SU-DHL-6 (cell line): ENCODE results near the gene C2orf49.

Experiments used
- H2AFZ ChIP-seq: fragments of 200-600 bp; sonication (generic); 2 replicates; pipeline ENCODE4 v1.6.1; 2014; ENCODE audit warnings: low read depth, mild to moderate bottlenecking, moderate library complexity, mixed read lengths, antibody characterized with exemption, low read length; ENCODE audit not compliant: severe bottlenecking
- H3F3A ChIP-seq: fragments of 200-600 bp; shearing (Covaris generic); 2 replicates; pipeline ENCODE4 v1.6.0; 2016; ENCODE audit warnings: antibody characterized with exemption, mild to moderate bottlenecking; ENCODE audit not compliant: insufficient read depth
- H3K27ac ChIP-seq: fragments of 200-600 bp; sonication (generic); 2 replicates; pipeline ENCODE4 v1.5.1; 2016; ENCODE audit warnings: low read depth, mild to moderate bottlenecking, low read length, moderate library complexity, mixed read lengths
- H3K27me3 ChIP-seq: fragments of 200-600 bp; sonication (generic), shearing (Covaris generic); 2 replicates; pipeline ENCODE4 v1.6.0; 2014; ENCODE audit warnings: mild to moderate bottlenecking, low read length
- H3K36me3 ChIP-seq: fragments of 200-600 bp; sonication (generic); 2 replicates; pipeline ENCODE4 v1.6.1; 2014; ENCODE audit warnings: mild to moderate bottlenecking, low read length, mixed read lengths
- H3K4me2 ChIP-seq: fragments of 300-600, 200-600 bp; shearing (Covaris generic), sonication (generic); 2 replicates; pipeline ENCODE4 v1.6.0; 2014; ENCODE audit warnings: low read length, low read depth, mild to moderate bottlenecking; ENCODE audit not compliant: poor library complexity, severe bottlenecking
- H3K4me3 ChIP-seq: fragments of 200-600 bp; sonication (generic); 2 replicates; pipeline ENCODE4 v1.5.1; 2014; ENCODE audit warnings: antibody characterized with exemption, low read length, mild to moderate bottlenecking, mixed read lengths; ENCODE audit not compliant: insufficient read depth, poor library complexity, severe bottlenecking
- H3K79me2 ChIP-seq: fragments of 200-600 bp; sonication (generic); 2 replicates; pipeline ENCODE4 v1.6.1; 2014; ENCODE audit warnings: mild to moderate bottlenecking, low read length, moderate library complexity; ENCODE audit not compliant: insufficient read depth
- H3K9ac ChIP-seq: fragments of 200-600 bp; sonication (generic); 2 replicates; pipeline ENCODE4 v1.7.0; 2014; ENCODE audit warnings: mild to moderate bottlenecking, low read length
- H3K9me2 ChIP-seq: fragments of 200-600 bp; sonication (generic); replicated peaks from 2 replicates; pipeline ENCODE4 v1.6.1; 2014; ENCODE audit warnings: low read length; ENCODE audit not compliant: insufficient read depth
- H3K9me3 ChIP-seq: fragments of 200-600 bp; sonication (generic); 2 replicates; pipeline ENCODE4 v1.6.1; 2014; ENCODE audit warnings: low read length, mixed read lengths; ENCODE audit not compliant: insufficient read depth
- H4K20me1 ChIP-seq: fragments of 200-600 bp; sonication (generic); 2 replicates; pipeline ENCODE4 v1.6.1; 2014; ENCODE audit warnings: low read depth, mild to moderate bottlenecking, antibody characterized with exemption, low read length, moderate library complexity, mixed read lengths
- CTCF ChIP-seq: fragments of 200-600 bp; sonication (generic); IDR thresholded peaks from one replicate; pipeline ENCODE4 v1.5.1; 2017; ENCODE audit warnings: antibody characterized with exemption, mild to moderate bottlenecking, low read length, moderate library complexity; ENCODE audit not compliant: insufficient read depth, poor library complexity, severe bottlenecking
- EZH2phosphoT487 ChIP-seq: fragments of 200-600 bp; sonication (generic), shearing (Covaris generic); conservative IDR thresholded peaks from 2 replicates; pipeline ENCODE4 v1.6.1; 2018; ENCODE audit warnings: mild to moderate bottlenecking, antibody characterized with exemption, low read length, moderate library complexity, mixed read lengths

Gene C2orf49

DNA sequence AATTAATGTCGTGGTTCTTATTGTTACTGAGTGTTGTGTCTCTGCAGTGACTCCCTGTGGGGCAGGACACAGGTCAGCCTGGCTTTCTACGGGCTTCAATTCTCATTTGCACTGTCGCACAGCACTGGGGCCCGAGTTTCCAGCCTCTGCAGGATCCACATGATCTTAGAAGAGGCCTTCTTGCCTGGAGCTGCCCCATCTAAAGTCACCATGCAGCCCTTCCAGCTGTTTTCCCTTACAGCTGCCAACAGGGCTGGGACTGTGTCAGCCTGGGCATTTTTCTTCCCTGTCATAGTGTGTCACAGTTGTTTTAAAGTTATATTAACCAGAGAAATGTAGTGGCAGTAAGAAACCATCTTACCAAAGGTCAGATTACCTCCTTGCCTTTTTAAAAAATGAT is 34.5 kb downstream of the C2orf49 start:
- Histone ChIP-seq H3K4me3 (no peak overlapping the region), H3K4me2 (no peak overlapping the region), H3K9me3 (no peaks in the 10 kb centered on the region), H3F3A (no peaks in the 10 kb centered on the region), H3K36me3 (no peaks in the 10 kb centered on the region), H3K9me2 (no peaks in the 10 kb centered on the region), H4K20me1 (no peaks in the 10 kb centered on the region), H3K27me3 (no peaks in the 10 kb centered on the region), H3K9ac (no peak overlapping the region), H3K27ac (no peak overlapping the region), H2AFZ (no peak overlapping the region), H3K79me2 (no peaks in the 10 kb centered on the region)
- TF ChIP-seq EZH2phosphoT487 (no peak), CTCF (no peak)

DNA sequence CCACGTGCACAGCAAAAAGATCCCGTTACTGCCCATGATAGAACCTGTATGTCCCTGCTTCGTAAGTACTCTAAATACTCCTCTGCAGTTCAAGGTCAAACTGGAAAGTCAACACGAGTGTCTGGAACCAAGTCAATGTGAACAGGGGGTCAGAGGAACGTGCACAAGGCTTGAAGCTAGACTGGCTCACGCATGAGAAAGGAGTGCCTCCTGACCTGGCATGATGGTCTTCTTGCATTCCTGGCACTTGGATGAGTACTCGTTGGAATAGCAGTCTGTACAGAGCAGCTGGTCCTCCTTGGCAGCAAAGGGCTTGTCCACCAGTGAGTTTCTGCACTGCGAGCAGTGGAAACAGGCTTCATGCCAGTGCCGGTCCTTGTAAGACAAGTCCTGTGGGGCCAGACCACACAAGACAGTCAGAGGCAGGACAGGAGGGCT is 36.0 kb downstream of the C2orf49 start:
- Histone ChIP-seq H3F3A (no peaks in the 10 kb centered on the region), H3K4me3 (no peak overlapping the region), H3K9ac (no peak overlapping the region), H3K4me2 (no peak overlapping the region), H2AFZ (no peak overlapping the region), H3K9me3 (no peaks in the 10 kb centered on the region), H3K9me2 (no peaks in the 10 kb centered on the region), H3K79me2 (no peaks in the 10 kb centered on the region), H3K27ac (no peak overlapping the region), H3K36me3 (no peaks in the 10 kb centered on the region), H3K27me3 (no peaks in the 10 kb centered on the region), H4K20me1 (no peaks in the 10 kb centered on the region)
- no peak for TF ChIP-seq EZH2phosphoT487
- no peak for TF ChIP-seq CTCF

DNA sequence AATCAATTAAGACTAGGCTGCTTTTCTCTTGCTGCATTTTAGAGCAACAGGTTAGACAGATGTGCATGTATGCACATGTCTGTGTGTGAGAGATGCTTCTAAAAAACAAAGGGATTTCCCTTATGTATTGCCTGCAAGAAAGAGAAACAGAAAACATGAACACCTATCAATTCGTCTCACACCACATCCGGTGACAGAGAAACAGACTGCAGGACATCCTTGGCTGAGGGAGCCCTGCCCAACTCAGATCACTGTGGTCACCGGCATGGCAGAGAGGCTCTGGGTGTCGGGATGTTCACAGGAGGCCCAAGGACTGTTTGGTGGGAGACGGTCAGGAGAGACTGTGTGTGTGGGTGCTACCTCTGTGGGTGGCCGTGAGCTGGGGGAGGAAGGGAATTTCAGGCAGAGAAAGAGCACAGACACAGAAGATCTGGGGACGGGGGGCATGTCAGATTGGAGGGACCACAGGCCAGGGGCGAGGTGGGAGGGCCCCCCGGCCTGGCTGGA is 36.6 kb downstream of the C2orf49 start:
- Histone ChIP-seq H3K4me3 (no peak overlapping the region), H3K4me2 (no peak overlapping the region), H3K9me2 (no peaks in the 10 kb centered on the region), H3F3A (no peaks in the 10 kb centered on the region), H4K20me1 (no peaks in the 10 kb centered on the region), H3K27ac (no peak overlapping the region), H3K79me2 (no peaks in the 10 kb centered on the region), H3K9me3 (no peaks in the 10 kb centered on the region), H2AFZ (no peak overlapping the region), H3K27me3 (no peaks in the 10 kb centered on the region), H3K36me3 (no peaks in the 10 kb centered on the region), H3K9ac (no peak overlapping the region)
- TF ChIP-seq EZH2phosphoT487 (no peak), CTCF (no peak)
